Ishikawa (cell line): ENCODE data around the gene ARHGAP44.

Experiments used
- CEBPB ChIP-seq: IDR thresholded peaks from 2 replicates; pipeline ENCODE4 v1.6.1; 2012
- CREB1 ChIP-seq: IDR thresholded peaks from 2 replicates; pipeline ENCODE4 v1.6.1; 2012; ENCODE audit warnings: low read depth
- EGR1 ChIP-seq: IDR thresholded peaks from 2 replicates; pipeline ENCODE4 v1.6.1; 2012
- EP300 ChIP-seq: IDR thresholded peaks from 2 replicates; pipeline ENCODE4 v1.6.1; 2012; ENCODE audit warnings: borderline replicate concordance
- FOXM1 ChIP-seq: IDR thresholded peaks from 2 replicates; pipeline ENCODE4 v1.6.1; 2012; ENCODE audit warnings: low read depth, borderline replicate concordance
- NFIC ChIP-seq: IDR thresholded peaks from 2 replicates; pipeline ENCODE4 v1.6.1; 2012
- RAD21 ChIP-seq: IDR thresholded peaks from 2 replicates; pipeline ENCODE4 v1.6.1; 2012; ENCODE audit warnings: low read depth
- REST ChIP-seq: IDR thresholded peaks from 2 replicates; pipeline ENCODE4 v1.6.1; 2012; ENCODE audit warnings: low read depth, mild to moderate bottlenecking
- TAF1 ChIP-seq: IDR thresholded peaks from 2 replicates; pipeline ENCODE4 v1.6.1; 2012; ENCODE audit warnings: low read depth, mild to moderate bottlenecking
- TCF12 ChIP-seq: IDR thresholded peaks from 2 replicates; pipeline ENCODE4 v1.6.1; 2012; ENCODE audit warnings: low read depth
- TEAD4 ChIP-seq: IDR thresholded peaks from 2 replicates; pipeline ENCODE4 v1.6.1; 2012
- YY1 ChIP-seq: IDR thresholded peaks from 2 replicates; pipeline ENCODE4 v1.6.1; 2012; ENCODE audit warnings: low read depth
- ZBTB7A ChIP-seq: IDR thresholded peaks from 2 replicates; pipeline ENCODE4 v1.6.1; 2012; ENCODE audit warnings: low read depth
- TF ChIP-seq, protein P1 (sequence below): IDR thresholded peaks from 2 replicates; pipeline ENCODE4 v1.6.1; 2012
- TF ChIP-seq, protein P2 (sequence below): IDR thresholded peaks from 2 replicates; pipeline ENCODE4 v1.6.1; 2012

ARHGAP44 gene

GRCh38 chr17:12947047-12947446 is 157.7 kb downstream of the ARHGAP44 start:
- TF ChIP-seq EP300 (no peak), TCF12 (no peak), CREB1 (no peak), EGR1 (no peak), REST (no peak), ZBTB7A (no peak), TEAD4 (no peak), CEBPB (no peak), YY1 (no peak), NFIC (no peak), TAF1 (no peak), RAD21 (no peak), FOXM1 (no peak)
- TF ChIP-seq, protein P1, sequence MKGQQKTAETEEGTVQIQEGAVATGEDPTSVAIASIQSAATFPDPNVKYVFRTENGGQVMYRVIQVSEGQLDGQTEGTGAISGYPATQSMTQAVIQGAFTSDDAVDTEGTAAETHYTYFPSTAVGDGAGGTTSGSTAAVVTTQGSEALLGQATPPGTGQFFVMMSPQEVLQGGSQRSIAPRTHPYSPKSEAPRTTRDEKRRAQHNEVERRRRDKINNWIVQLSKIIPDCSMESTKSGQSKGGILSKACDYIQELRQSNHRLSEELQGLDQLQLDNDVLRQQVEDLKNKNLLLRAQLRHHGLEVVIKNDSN = no peak
- TF ChIP-seq, protein P2, sequence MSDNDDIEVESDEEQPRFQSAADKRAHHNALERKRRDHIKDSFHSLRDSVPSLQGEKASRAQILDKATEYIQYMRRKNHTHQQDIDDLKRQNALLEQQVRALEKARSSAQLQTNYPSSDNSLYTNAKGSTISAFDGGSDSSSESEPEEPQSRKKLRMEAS = no peak

GRCh38 chr17:12952012-12952411 is 162.7 kb downstream of the ARHGAP44 start:
- no peak for TF ChIP-seq EP300
- TF ChIP-seq, protein P1 = no peak
- no peak for TF ChIP-seq REST
- no peak for TF ChIP-seq CEBPB
- no peak for TF ChIP-seq RAD21
- no peak for TF ChIP-seq TAF1

GRCh38 chr17:12953156-12953555 is 163.9 kb downstream of the ARHGAP44 start:
- TF ChIP-seq CEBPB = no peak
- TF ChIP-seq, protein P1 = no peak
- no peak for TF ChIP-seq EGR1
- TF ChIP-seq, protein P2 = no peak
- TF ChIP-seq TCF12 = no peak
- TF ChIP-seq TEAD4 = no peak
- TF ChIP-seq ZBTB7A = no peak
- TF ChIP-seq RAD21 = no peak
- no peak for TF ChIP-seq YY1
- no peak for TF ChIP-seq EP300
- TF ChIP-seq CREB1 = no peak
- no peak for TF ChIP-seq TAF1
- no peak for TF ChIP-seq NFIC

GRCh38 chr17:12955521-12955920 is 166.2 kb downstream of the ARHGAP44 start:
- TF ChIP-seq CREB1 (no peak), EGR1 (no peak), EP300 (no peak)

- TF ChIP-seq TAF1 (no peak), ZBTB7A (no peak), FOXM1 (no peak)
These were observed 169.5 kb downstream of the ARHGAP44 start for GRCh38 chr17:12958786-12959185.

GRCh38 chr17:12959441-12959840 is 170.1 kb downstream of the ARHGAP44 start:
- TF ChIP-seq ZBTB7A (no peak), EGR1 (no peak), TCF12 (no peak), CREB1 (no peak), FOXM1 (no peak), RAD21 (no peak), EP300 (no peak), YY1 (no peak), TAF1 (no peak), TEAD4 (no peak), CEBPB (no peak), REST (no peak), NFIC (no peak)
- TF ChIP-seq, protein P2 = no peak
- TF ChIP-seq, protein P1 = no peak
